H9 (cell line): ENCODE results near the gene MSH3. TPM values are rescaled to one million over a fixed set of nuclear protein-coding genes. Genes with fewer than 3 reads are reported as not detected.

ENCODE experiments used
- DNase-seq: peaks from one replicate; pipeline ENCODE4 v3.0.0-alpha.2; 2017
- H2AFZ ChIP-seq: one replicate; pipeline ENCODE4 v1.6.1; 2013; ENCODE audit warnings: mild to moderate bottlenecking, low read length, control low read depth, moderate library complexity
- H2AK5ac ChIP-seq: 2 replicates; pipeline ENCODE4 v1.6.1; 2013; ENCODE audit warnings: low read length, control low read depth, mixed read lengths; ENCODE audit not compliant: insufficient read length
- H2BK120ac ChIP-seq: one replicate; pipeline ENCODE4 v1.6.1; 2013; ENCODE audit warnings: low read depth, mild to moderate bottlenecking, low read length, control low read depth, inconsistent platforms; ENCODE audit not compliant: poor library complexity, severe bottlenecking
- H2BK12ac ChIP-seq: 2 replicates; pipeline ENCODE4 v1.6.1; 2013; ENCODE audit warnings: low read length, control low read depth, mixed read lengths, low read depth; ENCODE audit not compliant: insufficient read length
- H2BK15ac ChIP-seq: 2 replicates; pipeline ENCODE4 v1.6.1; 2013; ENCODE audit warnings: low read depth, low read length, control low read depth
- H2BK20ac ChIP-seq: one replicate; pipeline ENCODE4 v1.6.1; 2013; ENCODE audit warnings: low read depth, mild to moderate bottlenecking, low read length, control low read depth, inconsistent platforms; ENCODE audit not compliant: poor library complexity, severe bottlenecking
- H2BK5ac ChIP-seq: 2 replicates; pipeline ENCODE4 v1.6.1; 2013; ENCODE audit warnings: low read length, control low read depth, mixed read lengths; ENCODE audit not compliant: insufficient read length
- H3K14ac ChIP-seq: 2 replicates; pipeline ENCODE4 v1.6.1; 2013; ENCODE audit warnings: low read length, control low read depth; ENCODE audit not compliant: insufficient read depth
- H3K18ac ChIP-seq: 2 replicates; pipeline ENCODE4 v1.6.1; 2013; ENCODE audit warnings: low read depth, mild to moderate bottlenecking, mixed read lengths, low read length, control low read depth; ENCODE audit not compliant: insufficient read length
- H3K23ac ChIP-seq: 2 replicates; pipeline ENCODE4 v1.6.1; 2013; ENCODE audit warnings: low read length, control low read depth, mixed read lengths, low read depth; ENCODE audit not compliant: insufficient read length
- H3K23me2 ChIP-seq: 2 replicates; pipeline ENCODE4 v1.6.1; 2013; ENCODE audit warnings: low read depth, mild to moderate bottlenecking, mixed read lengths, low read length, control low read depth; ENCODE audit not compliant: insufficient read length, poor library complexity, severe bottlenecking
- H3K27ac ChIP-seq: 2 replicates; pipeline ENCODE4 v1.5.1; 2013; ENCODE audit warnings: low read length, control low read depth, mixed read lengths, low read depth; ENCODE audit not compliant: insufficient read length
- H3K27me3 ChIP-seq: 2 replicates; pipeline ENCODE4 v1.6.1; 2013; ENCODE audit warnings: low read length, control low read depth, inconsistent platforms; ENCODE audit not compliant: insufficient read depth
- H3K4ac ChIP-seq: 2 replicates; pipeline ENCODE4 v1.6.1; 2013; ENCODE audit warnings: low read depth, mild to moderate bottlenecking, control low read depth, inconsistent platforms, low read length, moderate library complexity
- H3K4me1 ChIP-seq: 2 replicates; pipeline ENCODE4 v1.6.1; 2013; ENCODE audit warnings: low read length, control low read depth, inconsistent platforms; ENCODE audit not compliant: insufficient read depth
- H3K4me2 ChIP-seq: 2 replicates; pipeline ENCODE4 v1.6.1; 2013; ENCODE audit warnings: low read length, control low read depth, mixed read lengths; ENCODE audit not compliant: insufficient read length, insufficient read depth
- H3K56ac ChIP-seq: 2 replicates; pipeline ENCODE4 v1.6.1; 2013; ENCODE audit warnings: low read depth, mild to moderate bottlenecking, mixed read lengths, low read length, control low read depth; ENCODE audit not compliant: insufficient read length
- H3K79me1 ChIP-seq: 2 replicates; pipeline ENCODE4 v1.6.1; 2013; ENCODE audit warnings: low read depth, mild to moderate bottlenecking, moderate library complexity, low read length, control low read depth, inconsistent platforms; ENCODE audit not compliant: insufficient read depth, poor library complexity, severe bottlenecking
- H3K79me2 ChIP-seq: 2 replicates; pipeline ENCODE4 v1.6.1; 2013; ENCODE audit warnings: low read length, control low read depth, inconsistent platforms; ENCODE audit not compliant: insufficient read depth
- H3K9ac ChIP-seq: 2 replicates; pipeline ENCODE4 v1.6.1; 2013; ENCODE audit warnings: low read length, control low read depth, mixed read lengths; ENCODE audit not compliant: insufficient read length; ENCODE audit errors: extremely low read depth
- H3K9me3 ChIP-seq: one replicate; pipeline ENCODE4 v1.6.1; 2013; ENCODE audit warnings: low read depth, low read length, inconsistent platforms; ENCODE audit not compliant: control insufficient read depth
- H3T11ph ChIP-seq: one replicate; pipeline ENCODE4 v1.6.1; 2013; ENCODE audit warnings: mild to moderate bottlenecking, low read length, control low read depth, inconsistent platforms
- H4K20me1 ChIP-seq: one replicate; pipeline ENCODE4 v1.6.1; 2013; ENCODE audit not compliant: control insufficient read depth, insufficient read length, insufficient read depth
- H4K5ac ChIP-seq: 2 replicates; pipeline ENCODE4 v1.6.1; 2013; ENCODE audit warnings: low read depth, mild to moderate bottlenecking, mixed read lengths, low read length, control low read depth; ENCODE audit not compliant: insufficient read length
- H4K8ac ChIP-seq: replicated peaks from 2 replicates; pipeline ENCODE4 v1.6.1; 2013; ENCODE audit warnings: low read length, control low read depth, mixed read lengths, low read depth; ENCODE audit not compliant: insufficient read length
- H4K91ac ChIP-seq: 2 replicates; pipeline ENCODE4 v1.6.1; 2013; ENCODE audit warnings: low read depth, mild to moderate bottlenecking, moderate library complexity, mixed read lengths, low read length, control low read depth; ENCODE audit not compliant: insufficient read length
- H3K27ac Mint-ChIP-seq, 3 experiments: 2 replicates in 2 of 3; 3 replicates in 1 of 3; pipeline ENCODE4 v1.8.0; 2020 to 2021; ENCODE audit warnings: mixed read lengths in 3 of 3, mild to moderate bottlenecking in 1 of 3, moderate library complexity in 1 of 3
- H3K27me3 Mint-ChIP-seq: 2 replicates; pipeline ENCODE4 v1.8.0; 2021; ENCODE audit warnings: low read depth, mild to moderate bottlenecking, moderate library complexity, mixed read lengths
- H3K36me3 Mint-ChIP-seq, 3 experiments: 2 replicates in 2 of 3; 3 replicates in 1 of 3; pipeline ENCODE4 v1.8.0; 2020 to 2021; ENCODE audit warnings: low read depth in 3 of 3, mixed read lengths in 3 of 3; ENCODE audit not compliant: insufficient read depth in 1 of 3
- H3K4me1 Mint-ChIP-seq, 2 experiments: 2 replicates each; pipeline ENCODE4 v1.8.0; 2020; ENCODE audit warnings: mixed read lengths in 2 of 2
- H3K4me3 Mint-ChIP-seq, 2 experiments: 2 replicates in 1 of 2; 3 replicates in 1 of 2; pipeline ENCODE4 v1.8.0; 2020 to 2021; ENCODE audit warnings: mild to moderate bottlenecking in 2 of 2, mixed read lengths in 2 of 2, moderate library complexity in 1 of 2
- H3K9me3 Mint-ChIP-seq, 2 experiments: 2 replicates in 1 of 2; 3 replicates in 1 of 2; pipeline ENCODE4 v1.8.0; 2020; ENCODE audit warnings: mild to moderate bottlenecking in 2 of 2, mixed read lengths in 2 of 2, moderate library complexity in 1 of 2
- WGBS: extraction: QIAGEN DNeasy Blood & Tissue Kit; methylation state at CpG from one replicate; pipeline ENCODE4 v1.1.7; 2013; ENCODE audit warnings: missing lambda C conversion rate, low lambda C conversion rate, mixed read lengths; ENCODE audit not compliant: insufficient read length; ENCODE audit errors: extremely low coverage; 5-methylcytosine and 5-hydroxymethylcytosine counted together
- total RNA-seq: library from RNA; stranded (reverse); gene quantifications from 2 replicates; pipeline ENCODE4 v1.2.1, GENCODE V29; 2021
- TF ChIP-seq, protein P1 (sequence below): fragments of 200-600 bp; sonication (generic); conservative IDR thresholded peaks from 3 replicates; pipeline ENCODE4 v1.8.0; 2021; ENCODE audit warnings: antibody characterized with exemption, mild to moderate bottlenecking

Gene MSH3
- total RNA-seq, 1 experiment from 2014 or later, result 17.3 TPM

DNA sequence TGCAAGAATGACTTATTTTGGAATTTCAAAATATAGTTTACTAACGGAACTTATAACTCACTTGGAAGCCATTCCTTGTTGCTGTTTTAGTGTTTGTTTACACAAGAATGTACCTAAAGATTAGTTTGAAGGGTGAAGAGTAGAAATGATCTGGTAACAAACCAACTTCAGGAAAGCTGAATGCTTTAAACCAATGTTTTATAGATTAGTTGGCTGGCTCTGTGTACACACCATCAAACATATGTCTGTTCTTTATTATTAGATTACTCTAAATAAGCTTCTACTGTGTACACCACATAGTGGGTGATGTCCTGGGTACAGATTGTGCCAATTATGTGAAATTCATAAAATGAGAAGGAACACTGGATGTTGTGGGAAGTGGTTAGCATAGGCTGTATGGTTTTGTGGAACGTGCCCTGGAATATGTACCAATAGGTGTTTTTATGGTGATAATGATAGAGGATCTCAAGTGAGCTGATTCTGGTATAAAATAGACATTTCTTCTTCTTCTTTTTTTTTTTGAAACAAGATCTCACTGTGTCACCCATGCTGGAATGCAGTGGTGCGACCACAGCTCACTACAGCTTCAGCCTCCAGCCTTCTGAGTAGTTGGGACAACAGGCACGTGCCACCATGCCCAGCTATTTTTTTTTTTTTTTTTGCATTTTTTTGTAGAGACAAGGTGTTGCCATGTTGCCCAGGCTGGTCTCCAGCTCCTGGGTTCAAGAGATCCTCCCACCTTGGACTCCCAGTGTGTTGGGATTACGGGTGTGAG, 109.6 kb downstream of the MSH3 start:
- Histone ChIP-seq H2BK120ac (no peak overlapping the region), H3K4me2 (no peak overlapping the region), H4K5ac (no peak overlapping the region), H2AFZ (no peak overlapping the region), H2BK15ac (no peak overlapping the region), H3T11ph (no peak overlapping the region), H4K91ac (no peak overlapping the region), H3K14ac (no peak overlapping the region), H2BK5ac (no peak overlapping the region), H3K79me2 (no peaks in the 10 kb centered on the region), H3K4ac (no peak overlapping the region), H2AK5ac (no peak overlapping the region), H3K18ac (no peak overlapping the region), H3K23me2 (no peaks in the 10 kb centered on the region), H3K56ac (no peak overlapping the region), H3K27ac (no peak overlapping the region), H4K8ac (no peak overlapping the region), H3K27me3 (no peaks in the 10 kb centered on the region), H3K4me1 (peaks cover 3% of the 10 kb centered on the region; the same call in 1 of the 2 replicates), H2BK12ac (no peak overlapping the region), H3K23ac (no peak overlapping the region), H2BK20ac (no peak overlapping the region), H4K20me1 (no peaks in the 10 kb centered on the region), H3K9ac (no peak overlapping the region), H3K9me3 (no peaks in the 10 kb centered on the region), H3K79me1 (no peaks in the 10 kb centered on the region)
- TF ChIP-seq, protein P1, sequence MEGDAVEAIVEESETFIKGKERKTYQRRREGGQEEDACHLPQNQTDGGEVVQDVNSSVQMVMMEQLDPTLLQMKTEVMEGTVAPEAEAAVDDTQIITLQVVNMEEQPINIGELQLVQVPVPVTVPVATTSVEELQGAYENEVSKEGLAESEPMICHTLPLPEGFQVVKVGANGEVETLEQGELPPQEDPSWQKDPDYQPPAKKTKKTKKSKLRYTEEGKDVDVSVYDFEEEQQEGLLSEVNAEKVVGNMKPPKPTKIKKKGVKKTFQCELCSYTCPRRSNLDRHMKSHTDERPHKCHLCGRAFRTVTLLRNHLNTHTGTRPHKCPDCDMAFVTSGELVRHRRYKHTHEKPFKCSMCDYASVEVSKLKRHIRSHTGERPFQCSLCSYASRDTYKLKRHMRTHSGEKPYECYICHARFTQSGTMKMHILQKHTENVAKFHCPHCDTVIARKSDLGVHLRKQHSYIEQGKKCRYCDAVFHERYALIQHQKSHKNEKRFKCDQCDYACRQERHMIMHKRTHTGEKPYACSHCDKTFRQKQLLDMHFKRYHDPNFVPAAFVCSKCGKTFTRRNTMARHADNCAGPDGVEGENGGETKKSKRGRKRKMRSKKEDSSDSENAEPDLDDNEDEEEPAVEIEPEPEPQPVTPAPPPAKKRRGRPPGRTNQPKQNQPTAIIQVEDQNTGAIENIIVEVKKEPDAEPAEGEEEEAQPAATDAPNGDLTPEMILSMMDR, result no peak
- H3K36me3 Mint-ChIP-seq, result no peaks in the 10 kb centered on the region
- no peak for DNase-seq
- peaks cover 10 to 12% of the 10 kb centered on the region in 2 experiments for H3K4me1 Mint-ChIP-seq
- no CpG with 5 or more reads among the region's 5 CpGs for WGBS
- H3K4me3 Mint-ChIP-seq, result no peak overlapping the region
- H3K27ac Mint-ChIP-seq, result no peak overlapping the region
- H3K27me3 Mint-ChIP-seq, result no peaks in the 10 kb centered on the region
- H3K9me3 Mint-ChIP-seq, result no peaks in the 10 kb centered on the region
